H1 (cell line): Measurements from ENCODE around the gene AANAT. TPM values are rescaled to one million over a fixed set of nuclear protein-coding genes. Genes with fewer than 3 reads are reported as not detected.

Experiments
- CTCF ChIA-PET: fragments of 300-600 bp; sonication (Branson Sonifier 250); formaldehyde crosslinking; loops from one replicate; lab custom pipeline; 2021; ENCODE audit not compliant: partially characterized antibody; lab: Charles Lee
- POLR2A ChIA-PET: fragments of 300-600 bp; sonication (Branson Sonifier 250); formaldehyde crosslinking; loops from one replicate; lab custom pipeline; 2021; ENCODE audit warnings: inconsistent platforms; ENCODE audit not compliant: partially characterized antibody; lab: Charles Lee
- DNase-seq, 2 experiments: peaks; one replicate each; pipeline versions ENCODE4 v3.0.0 to v3.0.0-alpha.2; 2010 to 2022; ENCODE audit warnings: low spot score in 2 of 2, low read depth in 1 of 2, mixed read lengths in 1 of 2
- FAIRE-seq: peaks from 2 replicates; lab custom pipeline; 2011; peaks lifted over from hg19 to GRCh38; lab: Jason Lieb, UNC
- H2AFZ ChIP-seq: 2 replicates; pipeline ENCODE4 v1.8.1; 2012; ENCODE audit warnings: low read length, inconsistent platforms
- H2AK5ac ChIP-seq: 2 replicates; pipeline ENCODE4 v1.6.1; 2013; ENCODE audit warnings: low read depth, low read length
- H2BK120ac ChIP-seq: replicated peaks from 2 replicates; pipeline ENCODE3; 2013; ENCODE audit warnings: low read depth, low read length, inconsistent platforms
- H2BK12ac ChIP-seq: 2 replicates; pipeline ENCODE4 v1.6.1; 2013; ENCODE audit warnings: low read depth, low read length
- H2BK15ac ChIP-seq: 2 replicates; pipeline ENCODE4 v1.6.1; 2013; ENCODE audit warnings: low read length
- H2BK20ac ChIP-seq: 2 replicates; pipeline ENCODE4 v1.6.1; 2013; ENCODE audit warnings: low read length
- H2BK5ac ChIP-seq: 2 replicates; pipeline ENCODE4 v1.6.1; 2013; ENCODE audit warnings: low read depth, low read length
- H3K14ac ChIP-seq: 2 replicates; pipeline ENCODE4 v1.6.1; 2013; ENCODE audit warnings: inconsistent platforms; ENCODE audit not compliant: insufficient read length
- H3K18ac ChIP-seq: 2 replicates; pipeline ENCODE4 v1.6.1; 2013; ENCODE audit warnings: low read length; ENCODE audit errors: extremely low read depth
- H3K23ac ChIP-seq: 2 replicates; pipeline ENCODE4 v1.6.1; 2013; ENCODE audit warnings: inconsistent platforms; ENCODE audit not compliant: insufficient read length
- H3K23me2 ChIP-seq: 2 replicates; pipeline ENCODE4 v1.6.1; 2013; ENCODE audit warnings: low read depth, low read length
- H3K27ac ChIP-seq: 2 replicates; pipeline ENCODE4 v1.6.1; 2011; ENCODE audit warnings: low read depth, low read length, inconsistent platforms
- H3K27me3 ChIP-seq, 4 experiments: replicated peaks in 1 of 4; 1 replicate in 1 of 4; 2 replicates in 3 of 4; pipeline versions ENCODE4 v1.6.1 to v1.8.1; 2011 to 2013; ENCODE audit warnings: low read length in 3 of 4, mild to moderate bottlenecking in 3 of 4, inconsistent platforms in 2 of 4, mixed read lengths in 2 of 4, moderate library complexity in 1 of 4; ENCODE audit not compliant: control insufficient read depth in 3 of 4, insufficient read depth in 3 of 4; ENCODE audit errors: extremely low read depth in 1 of 4
- H3K36me3 ChIP-seq, 4 experiments: 2 replicates each; pipeline versions ENCODE4 v1.6.1 to v1.8.1; 2011 to 2013; ENCODE audit warnings: mild to moderate bottlenecking in 4 of 4, low read length in 3 of 4, moderate library complexity in 2 of 4, control low read depth in 1 of 4, inconsistent platforms in 1 of 4; ENCODE audit not compliant: insufficient read depth in 4 of 4, control insufficient read depth in 2 of 4
- H3K4ac ChIP-seq: replicated peaks from 2 replicates; pipeline ENCODE3; 2013; ENCODE audit warnings: low read length, low read depth, mixed read lengths, inconsistent platforms; ENCODE audit not compliant: insufficient read length
- H3K4me1 ChIP-seq, 4 experiments: replicated peaks in 1 of 4; 1 replicate in 1 of 4; 2 replicates in 3 of 4; pipeline versions ENCODE4 v1.6.1 to v1.8.1; 2011 to 2013; ENCODE audit warnings: low read length in 3 of 4, inconsistent platforms in 2 of 4, mixed read lengths in 1 of 4; ENCODE audit not compliant: insufficient read depth in 4 of 4, control insufficient read depth in 3 of 4
- H3K4me2 ChIP-seq, 2 experiments: 2 replicates each; pipeline versions ENCODE4 v1.6.1 to v1.8.1; 2011 to 2013; ENCODE audit warnings: low read depth in 2 of 2, low read length in 2 of 2, control low read depth in 1 of 2, inconsistent platforms in 1 of 2, mild to moderate bottlenecking in 1 of 2; ENCODE audit not compliant: insufficient read depth in 1 of 2
- H3K4me3 ChIP-seq, 4 experiments: fragments of 200-600, 300-600 bp in 1 of 4; sonication (generic), shearing (Covaris generic), sonication (Bioruptor Twin) in 1 of 4; 2 replicates each; pipeline versions ENCODE4 v1.5.1 to v1.8.1; 2011 to 2016; ENCODE audit warnings: low read length in 4 of 4, low read depth in 3 of 4, control low read depth in 2 of 4, inconsistent platforms in 2 of 4, mild to moderate bottlenecking in 2 of 4, mixed read lengths in 1 of 4, moderate library complexity in 1 of 4; ENCODE audit not compliant: insufficient read depth in 2 of 4; ENCODE audit errors: extremely low read depth in 1 of 4
- H3K56ac ChIP-seq: replicated peaks from 2 replicates; pipeline ENCODE3; 2013; ENCODE audit warnings: low read depth, mild to moderate bottlenecking, mixed read lengths, low read length, inconsistent platforms; ENCODE audit not compliant: insufficient read length
- H3K79me1 ChIP-seq: 2 replicates; pipeline ENCODE4 v1.6.1; 2013; ENCODE audit warnings: low read depth, low read length, control low read depth
- H3K79me2 ChIP-seq, 2 experiments: 2 replicates each; pipeline versions ENCODE4 v1.6.1 to v1.8.1; 2012 to 2013; ENCODE audit warnings: low read length in 2 of 2, mild to moderate bottlenecking in 2 of 2, inconsistent platforms in 1 of 2; ENCODE audit not compliant: insufficient read depth in 2 of 2, control insufficient read depth in 1 of 2
- H3K9ac ChIP-seq, 4 experiments: replicated peaks in 1 of 4; 1 replicate in 1 of 4; 2 replicates in 3 of 4; pipeline versions ENCODE4 v1.6.1 to v1.8.1; 2011 to 2013; ENCODE audit warnings: low read depth in 3 of 4, low read length in 3 of 4, control low read depth in 2 of 4, mild to moderate bottlenecking in 2 of 4, moderate library complexity in 2 of 4, inconsistent platforms in 1 of 4; ENCODE audit errors: extremely low read depth in 1 of 4
- H3K9me3 ChIP-seq, 2 experiments: 2 replicates each; pipeline versions ENCODE4 v1.6.1 to v1.8.1; 2012 to 2013; ENCODE audit warnings: mild to moderate bottlenecking in 2 of 2, moderate library complexity in 2 of 2, control low read depth in 1 of 2, inconsistent platforms in 1 of 2, low read depth in 1 of 2, low read length in 1 of 2, mixed read lengths in 1 of 2; ENCODE audit not compliant: insufficient read depth in 2 of 2
- H4K20me1 ChIP-seq, 2 experiments: replicated peaks in 1 of 2; 2 replicates each; pipeline versions ENCODE3 to v1.8.1; 2011 to 2013; ENCODE audit warnings: inconsistent platforms in 2 of 2, low read length in 2 of 2, mild to moderate bottlenecking in 1 of 2; ENCODE audit not compliant: insufficient read depth in 2 of 2, control insufficient read depth in 1 of 2
- H4K5ac ChIP-seq: 2 replicates; pipeline ENCODE4 v1.6.1; 2013; ENCODE audit warnings: low read length, low read depth, mixed read lengths, inconsistent platforms; ENCODE audit not compliant: insufficient read length
- H4K8ac ChIP-seq: 2 replicates; pipeline ENCODE4 v1.8.0; 2013; ENCODE audit warnings: mild to moderate bottlenecking, moderate library complexity, low read length, inconsistent platforms; ENCODE audit not compliant: insufficient read depth; ENCODE audit errors: extremely low read depth
- H4K91ac ChIP-seq: replicated peaks from 2 replicates; pipeline ENCODE3; 2013; ENCODE audit warnings: low read length, mixed read lengths, inconsistent platforms; ENCODE audit not compliant: insufficient read length
- ASH2L ChIP-seq: fragments of 200-600, 300-600 bp; sonication (generic); IDR thresholded peaks from one replicate; pipeline ENCODE4 v1.7.1; 2017; ENCODE audit warnings: low read length
- CHD1 ChIP-seq: IDR thresholded peaks from 2 replicates; pipeline ENCODE4 v1.6.1; 2012; ENCODE audit warnings: low read depth, low read length, improper control_type of control experiment
- EGR1 ChIP-seq: IDR thresholded peaks from 2 replicates; pipeline ENCODE4 v1.6.1; 2011; ENCODE audit warnings: low read depth, low read length, borderline replicate concordance
- EP300 ChIP-seq, 2 experiments: IDR thresholded peaks; 1 replicate in 1 of 2; 2 replicates in 1 of 2; pipeline ENCODE4 v1.6.1; 2011 to 2012; ENCODE audit warnings: low read depth in 2 of 2, low read length in 2 of 2, mild to moderate bottlenecking in 2 of 2, borderline replicate concordance in 1 of 2, inconsistent platforms in 1 of 2, moderate library complexity in 1 of 2
- FOSL1 ChIP-seq: IDR thresholded peaks from 2 replicates; pipeline ENCODE4 v1.6.1; 2011; ENCODE audit warnings: mild to moderate bottlenecking, low read depth, low read length, moderate library complexity; ENCODE audit not compliant: insufficient read depth
- HDAC6 ChIP-seq: IDR thresholded peaks from one replicate; pipeline ENCODE4 v1.7.1; 2012; ENCODE audit warnings: low read depth, mild to moderate bottlenecking, inconsistent platforms, low read length, moderate library complexity
- JUN ChIP-seq: IDR thresholded peaks from 2 replicates; pipeline ENCODE4 v1.6.1; 2011; ENCODE audit warnings: low read depth, mild to moderate bottlenecking, improper control_type of control experiment, low read length
- JUND ChIP-seq: IDR thresholded peaks from 2 replicates; pipeline ENCODE4 v1.6.1; 2011; ENCODE audit warnings: mild to moderate bottlenecking, improper control_type of control experiment, low read length
- MAFK ChIP-seq: IDR thresholded peaks from 2 replicates; pipeline ENCODE4 v1.6.1; 2012; ENCODE audit warnings: low read depth, mild to moderate bottlenecking, improper control_type of control experiment, low read length
- RXRA ChIP-seq: IDR thresholded peaks from 2 replicates; pipeline ENCODE4 v1.6.1; 2011; ENCODE audit warnings: low read depth, mild to moderate bottlenecking, low read length, moderate library complexity; ENCODE audit not compliant: insufficient read depth
- SP1 ChIP-seq: IDR thresholded peaks from 2 replicates; pipeline ENCODE4 v1.6.1; 2011; ENCODE audit warnings: low read depth, low read length
- SRF ChIP-seq: IDR thresholded peaks from 2 replicates; pipeline ENCODE4 v1.6.1; 2011; ENCODE audit warnings: mild to moderate bottlenecking, low read depth, low read length, moderate library complexity
- ZNF274 ChIP-seq: IDR thresholded peaks from 2 replicates; pipeline ENCODE4 v1.7.0; 2012; ENCODE audit warnings: low read length, borderline replicate concordance; ENCODE audit errors: extremely low read depth
- WGBS, 2 experiments: shearing (Covaris generic) in 1 of 2; methylation state at CpG; one replicate each; pipeline versions ENCODE4 v1.1.6 to v1.1.7; 2013 to 2015; ENCODE audit warnings: low lambda C conversion rate in 2 of 2, mixed read lengths in 2 of 2, inconsistent platforms in 1 of 2, low coverage in 1 of 2, missing lambda C conversion rate in 1 of 2; ENCODE audit not compliant: insufficient replicate concordance in 2 of 2, insufficient coverage in 1 of 2, insufficient read length in 1 of 2; ENCODE audit errors: extremely low coverage in 1 of 2, missing lambda C conversion rate in 1 of 2; 5-methylcytosine and 5-hydroxymethylcytosine counted together
- polyA plus RNA-seq, 7 experiments: library from polyadenylated mRNA; depleted of rRNA in 3 of 7; stranded (reverse) in 5 of 7; unstranded in 2 of 7; fragments of >200 nt in 5 of 7; fragments of 200-250 nt in 2 of 7; gene quantifications; 1 replicate in 5 of 7; 2 replicates in 1 of 7; 4 replicates in 1 of 7; pipeline versions ENCODE4 v1.2.1 to v1.2.3, GENCODE V29; 2011 to 2013; ENCODE audit warnings: missing spikeins in 2 of 7, mixed read lengths in 2 of 7
- total RNA-seq: library from RNA; stranded (reverse); fragmentation: NEBNext Ultra II Directional; extraction: Animal tissue kit (Norgen Biotek cat#: 25700); gene quantifications from 2 replicates; pipeline ENCODE4 v1.2.1, GENCODE V29; 2021

The AANAT gene
- total and polyA plus RNA-seq, 2 of the 8 experiments (the other 6 are each of a cell fraction or from before 2014, with no cell fraction given) = 0.53 TPM; not detected in 1

DNA sequence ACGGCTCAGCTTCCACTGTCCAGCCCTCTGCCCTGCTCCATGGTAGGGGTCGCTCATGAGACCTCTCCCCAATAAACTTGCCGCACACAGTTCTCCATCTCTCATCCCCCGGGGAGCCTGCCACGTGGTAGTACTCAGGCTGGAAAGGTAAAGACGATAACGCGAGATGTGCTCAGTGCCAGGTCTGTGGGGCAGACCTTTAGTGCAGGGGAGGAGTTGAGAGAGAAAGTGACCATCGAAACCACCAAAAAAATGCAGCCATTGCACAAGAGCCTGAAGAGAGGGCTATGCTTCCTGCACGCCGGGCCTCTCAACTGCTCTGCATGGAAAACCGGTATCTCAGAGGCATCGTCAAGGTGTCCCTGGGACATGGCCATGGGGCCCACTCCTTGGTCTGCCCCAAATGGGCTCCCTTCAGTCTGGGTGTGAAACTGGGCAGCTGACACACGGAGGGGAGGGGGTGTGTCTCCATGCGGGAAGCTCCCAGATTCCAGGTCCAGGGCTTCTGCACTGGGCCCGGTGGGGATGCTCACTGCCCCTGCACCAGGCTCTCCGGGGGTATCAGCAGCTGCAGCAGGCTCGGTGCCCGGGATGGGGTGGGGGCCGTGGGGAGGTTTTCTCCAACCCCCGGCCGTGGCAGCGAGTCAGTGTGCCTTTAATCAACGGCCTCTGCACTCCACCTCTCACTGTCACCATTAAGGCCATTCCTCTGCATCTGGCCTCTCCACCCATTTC lies 4.7 kb upstream of the AANAT start:
- Histone ChIP-seq H3K4me3 (no peak overlapping the region), H3K14ac (no peak overlapping the region), H3K27me3 (no peaks in the 10 kb centered on the region), H3K56ac (no peak overlapping the region), H3K9me3 (no peaks in the 10 kb centered on the region), H4K5ac (no peak overlapping the region), H3K79me1 (no peaks in the 10 kb centered on the region), H3K36me3 (no peaks in the 10 kb centered on the region), H2AK5ac (no peak overlapping the region), H2BK20ac (no peak overlapping the region), H2BK5ac (no peak overlapping the region; the same call in 1 of the 2 replicates), H3K4me2 (no peak overlapping the region), H2BK15ac (no peak overlapping the region), H4K91ac (no peak overlapping the region), H3K23me2 (no peaks in the 10 kb centered on the region), H3K79me2 (no peaks in the 10 kb centered on the region), H2BK12ac (no peak overlapping the region), H3K4ac (no peak overlapping the region), H3K23ac (no peak overlapping the region), H3K9ac (no peak overlapping the region), H3K4me1 (peaks cover 0 to 17% (median 3%) of the 10 kb centered on the region in 4 experiments; a peak in 4 of 7 replicates), H3K27ac (no peak overlapping the region), H4K8ac (peak overlapping the region; percentile 65; the same call in 1 of the 2 replicates), H4K20me1 (no peaks in the 10 kb centered on the region), H3K18ac (no peak overlapping the region), H2AFZ (no peak overlapping the region), H2BK120ac (no peak overlapping the region)
- FAIRE-seq (no peak), DNase-seq (no peak)
- ChIA-PET POLR2A (interaction anchor here (1.2 to 1.3 kb wide), 3 partner anchors 9 to 40 kb away, joined by 3 to 5 read pairs (median 3); partner anchors contain the start of gene UBE2O), CTCF (interaction anchor here (0.7 to 15.6 kb wide), 17 partner anchors 9 to 219 kb away, joined by 3 to 446 read pairs (median 4); partner anchors contain the start of genes PRCD, RHBDF2 and UBE2O)
- 90% methylated on average over 19 of the region's 24 CpGs; no CpG with 5 or more reads in 1 of the 2 experiments for WGBS, 2 experiments
- TF ChIP-seq MAFK (no peak), ZNF274 (no peak), SRF (no peak), EGR1 (no peak), SP1 (no peak), EP300 (IDR thresholded peaks at IDR 0.05; ENCODE audit: borderline replicate concordance in 1 of 2, low read depth in 2 of 2, low read length in 2 of 2) (no peak), HDAC6 (no peak), JUN (no peak), RXRA (no peak), FOSL1 (no peak), ASH2L (no peak), CHD1 (no peak), JUND (no peak)
